ENCODE results near the gene SERPINA4. TPM values are rescaled to one million over a fixed set of nuclear protein-coding genes. Genes with fewer than 3 reads are reported as not detected.

The SERPINA4 gene
- total RNA-seq, 3 donors from 2014 or later = not detected

GRCh38 chr14:94598506-94598815, 37.2 kb downstream of the SERPINA4 start:
- peak; percentile 2 for ATAC-seq
- intact Hi-C loops (cut with DNase I, micrococcal nuclease) = no loop called here
- peaks cover 17% of the 10 kb centered on the region for H3K4me1 ChIP-seq (ENCODE audit: low read depth)

DNA sequence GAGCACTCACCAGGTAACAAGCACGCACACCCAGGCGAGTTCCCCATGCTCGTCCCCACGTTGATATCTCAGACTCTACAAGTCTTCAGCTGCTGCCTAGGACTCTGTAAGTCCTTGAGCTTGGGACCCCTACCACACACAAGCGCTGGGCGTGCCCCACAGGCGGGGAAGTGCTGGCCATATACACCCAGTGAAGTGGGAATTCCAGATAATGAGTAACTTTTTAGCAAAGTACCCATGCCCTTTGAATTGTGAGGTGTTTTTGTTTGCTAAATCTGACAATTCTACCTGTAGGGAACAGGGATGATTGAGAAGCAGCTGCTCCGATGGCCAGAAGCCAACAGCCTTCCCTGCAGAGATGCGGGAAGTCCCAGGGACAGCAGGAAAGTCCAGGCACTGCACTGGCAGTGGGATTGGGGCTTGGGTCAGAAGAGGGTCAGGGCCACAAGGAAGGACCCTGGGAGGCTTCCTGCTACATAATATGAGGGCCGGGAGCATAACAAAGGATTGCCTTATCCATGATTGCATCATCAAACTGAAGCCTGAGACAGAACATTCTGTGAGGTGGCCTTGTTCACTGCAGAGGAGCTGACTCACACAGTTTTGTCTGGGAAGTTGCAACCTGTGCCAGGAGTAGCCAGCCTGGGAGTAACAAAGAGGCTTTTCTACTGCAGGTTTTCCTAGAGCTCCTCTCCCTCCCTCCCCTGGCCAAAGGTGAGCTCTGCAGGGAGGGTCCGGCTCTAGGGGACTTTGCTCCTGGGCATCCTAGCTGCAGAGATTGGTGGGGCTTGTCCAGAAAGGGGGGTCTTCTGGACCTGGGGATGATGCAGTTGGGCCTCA, 37.8 kb downstream of the SERPINA4 start:
- DNase-seq (peak; percentile 41 to 85 (median 57)), ATAC-seq (peak; percentile 84)
- peaks cover 17% of the 10 kb centered on the region for H3K4me1 ChIP-seq (ENCODE audit: low read depth)
- no peaks in the 10 kb centered on the region for H3K9me3 ChIP-seq
- no peak overlapping the region for H3K4me3 ChIP-seq
- TF ChIP-seq, protein P1, sequence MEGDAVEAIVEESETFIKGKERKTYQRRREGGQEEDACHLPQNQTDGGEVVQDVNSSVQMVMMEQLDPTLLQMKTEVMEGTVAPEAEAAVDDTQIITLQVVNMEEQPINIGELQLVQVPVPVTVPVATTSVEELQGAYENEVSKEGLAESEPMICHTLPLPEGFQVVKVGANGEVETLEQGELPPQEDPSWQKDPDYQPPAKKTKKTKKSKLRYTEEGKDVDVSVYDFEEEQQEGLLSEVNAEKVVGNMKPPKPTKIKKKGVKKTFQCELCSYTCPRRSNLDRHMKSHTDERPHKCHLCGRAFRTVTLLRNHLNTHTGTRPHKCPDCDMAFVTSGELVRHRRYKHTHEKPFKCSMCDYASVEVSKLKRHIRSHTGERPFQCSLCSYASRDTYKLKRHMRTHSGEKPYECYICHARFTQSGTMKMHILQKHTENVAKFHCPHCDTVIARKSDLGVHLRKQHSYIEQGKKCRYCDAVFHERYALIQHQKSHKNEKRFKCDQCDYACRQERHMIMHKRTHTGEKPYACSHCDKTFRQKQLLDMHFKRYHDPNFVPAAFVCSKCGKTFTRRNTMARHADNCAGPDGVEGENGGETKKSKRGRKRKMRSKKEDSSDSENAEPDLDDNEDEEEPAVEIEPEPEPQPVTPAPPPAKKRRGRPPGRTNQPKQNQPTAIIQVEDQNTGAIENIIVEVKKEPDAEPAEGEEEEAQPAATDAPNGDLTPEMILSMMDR (IDR thresholded peaks at IDR 0.05) = no peak
- intact Hi-C loops (cut with DNase I, micrococcal nuclease) = no loop called here
- H3K36me3 ChIP-seq (ENCODE audit: low read depth) = no peaks in the 10 kb centered on the region

More at GRCh38 chr14:94598506-94598815, 37.2 kb downstream of the SERPINA4 start:
- TF ChIP-seq, protein P1 (IDR thresholded peaks at IDR 0.05) = no peak
- Histone ChIP-seq H3K9me3 (no peaks in the 10 kb centered on the region), H3K4me3 (no peak overlapping the region), H3K36me3 (ENCODE audit: low read depth) (no peaks in the 10 kb centered on the region)
- DNase-seq = peak in 1 of 3 donors; percentile 29

DNA sequence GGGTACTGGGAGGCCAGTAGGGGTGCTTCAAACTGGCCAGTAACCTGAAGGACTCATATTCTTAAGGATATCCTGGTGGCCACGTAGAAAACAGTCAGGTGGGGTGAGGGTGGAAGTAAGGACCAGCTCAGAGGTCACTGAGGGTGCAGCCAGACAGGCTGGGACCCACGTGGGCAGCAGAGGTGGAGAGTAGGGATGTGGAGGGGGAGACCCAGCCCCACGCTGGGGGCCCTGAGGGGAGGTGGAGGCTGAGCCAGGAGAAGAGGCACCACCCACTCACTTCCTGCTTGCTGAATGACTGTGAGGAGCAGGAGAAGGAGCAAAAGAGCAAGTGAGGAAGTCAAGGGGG, 38.4 kb downstream of the SERPINA4 start:
- ATAC-seq = peak; percentile 16
- H3K4me3 ChIP-seq = no peak overlapping the region
- intact Hi-C loops (cut with DNase I, micrococcal nuclease) = no loop called here
- H3K9me3 ChIP-seq = no peaks in the 10 kb centered on the region
- H3K4me1 ChIP-seq (ENCODE audit: low read depth) = peaks cover 17% of the 10 kb centered on the region
- DNase-seq = no peak
- TF ChIP-seq, protein P1 (IDR thresholded peaks at IDR 0.05) = no peak
- H3K36me3 ChIP-seq (ENCODE audit: low read depth) = no peaks in the 10 kb centered on the region

DNA sequence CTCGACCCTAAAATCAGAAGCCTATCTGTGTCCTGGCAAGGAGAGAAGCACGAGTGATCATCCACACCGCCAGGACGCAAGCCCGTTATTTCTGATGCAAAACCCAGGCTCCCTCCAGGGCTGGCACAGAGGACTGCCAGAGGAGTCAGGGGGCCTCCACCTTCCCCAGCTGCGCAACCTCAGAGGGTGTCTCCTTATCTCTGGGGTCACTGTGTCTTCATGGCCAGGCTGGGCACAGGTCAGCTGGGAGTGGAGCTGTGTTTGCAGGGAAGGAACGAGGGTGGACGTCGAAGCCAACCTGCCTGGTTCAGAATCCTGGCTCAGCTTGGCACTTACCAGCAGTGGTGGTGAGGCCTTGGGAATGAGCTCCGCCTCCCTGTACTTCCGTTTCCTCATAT, 38.9 kb downstream of the SERPINA4 start:
- no peak for ATAC-seq
- H3K9me3 ChIP-seq = no peaks in the 10 kb centered on the region
- TF ChIP-seq, protein P1 (IDR thresholded peaks at IDR 0.05) = no peak
- DNase-seq = no peak
- intact Hi-C loops (cut with DNase I, micrococcal nuclease) = no loop called here
- no peak overlapping the region for H3K4me3 ChIP-seq
- peaks cover 17% of the 10 kb centered on the region for H3K4me1 ChIP-seq (ENCODE audit: low read depth)
- no peaks in the 10 kb centered on the region for H3K36me3 ChIP-seq (ENCODE audit: low read depth)

GRCh38 chr14:94601884-94602391, 40.7 kb downstream of the SERPINA4 start:
- intact Hi-C loops (cut with DNase I, micrococcal nuclease) = no loop called here
- no peak overlapping the region for H3K4me3 ChIP-seq
- ATAC-seq (no peak), DNase-seq (peak; percentile 30 to 63 (median 40))
- TF ChIP-seq, protein P1 (IDR thresholded peaks at IDR 0.05) = no peak
- no peaks in the 10 kb centered on the region for H3K36me3 ChIP-seq (ENCODE audit: low read depth)
- H3K4me1 ChIP-seq (ENCODE audit: low read depth) = peaks cover 17% of the 10 kb centered on the region
- H3K9me3 ChIP-seq = no peaks in the 10 kb centered on the region

All from mucosa of descending colon (tissue), 3 donors.